Measurements from ENCODE around the gene LIMK2.

DNA sequence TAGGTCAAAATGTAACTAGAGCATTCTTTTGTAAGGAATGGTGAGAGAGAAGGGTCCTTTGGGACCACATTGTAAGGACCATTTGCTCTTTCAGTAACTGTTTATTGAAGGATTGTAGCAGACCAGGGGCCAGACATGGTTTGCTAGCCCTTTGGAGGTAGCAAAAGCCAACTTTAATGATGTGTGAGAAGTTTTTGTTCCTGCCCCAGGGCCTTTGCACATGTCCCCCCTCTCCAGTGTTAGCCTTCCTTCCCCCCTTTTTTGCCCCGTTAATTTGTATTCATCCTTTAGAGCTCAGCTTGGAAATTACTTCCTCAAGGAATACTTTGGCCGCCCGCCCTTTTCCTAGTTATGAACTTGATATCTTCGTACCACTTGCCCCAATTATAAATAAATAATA is 9.0 kb downstream of the LIMK2 start:
- TF ChIP-seq, protein P1, sequence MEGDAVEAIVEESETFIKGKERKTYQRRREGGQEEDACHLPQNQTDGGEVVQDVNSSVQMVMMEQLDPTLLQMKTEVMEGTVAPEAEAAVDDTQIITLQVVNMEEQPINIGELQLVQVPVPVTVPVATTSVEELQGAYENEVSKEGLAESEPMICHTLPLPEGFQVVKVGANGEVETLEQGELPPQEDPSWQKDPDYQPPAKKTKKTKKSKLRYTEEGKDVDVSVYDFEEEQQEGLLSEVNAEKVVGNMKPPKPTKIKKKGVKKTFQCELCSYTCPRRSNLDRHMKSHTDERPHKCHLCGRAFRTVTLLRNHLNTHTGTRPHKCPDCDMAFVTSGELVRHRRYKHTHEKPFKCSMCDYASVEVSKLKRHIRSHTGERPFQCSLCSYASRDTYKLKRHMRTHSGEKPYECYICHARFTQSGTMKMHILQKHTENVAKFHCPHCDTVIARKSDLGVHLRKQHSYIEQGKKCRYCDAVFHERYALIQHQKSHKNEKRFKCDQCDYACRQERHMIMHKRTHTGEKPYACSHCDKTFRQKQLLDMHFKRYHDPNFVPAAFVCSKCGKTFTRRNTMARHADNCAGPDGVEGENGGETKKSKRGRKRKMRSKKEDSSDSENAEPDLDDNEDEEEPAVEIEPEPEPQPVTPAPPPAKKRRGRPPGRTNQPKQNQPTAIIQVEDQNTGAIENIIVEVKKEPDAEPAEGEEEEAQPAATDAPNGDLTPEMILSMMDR (conservative IDR thresholded peaks at IDR 0.05; ENCODE audit: low read depth, low read length), result no peak
- TF ChIP-seq EZH2phosphoT487 (IDR thresholded peaks at IDR 0.05; ENCODE audit: borderline replicate concordance, low read length), result no peak

Data from PC-3 (cell line).